ENCODE results near the gene ZP4. TPM values are rescaled to one million over a fixed set of nuclear protein-coding genes. Genes with fewer than 3 reads are reported as not detected.

Gene ZP4
- total and polyA plus RNA-seq, 2 of the 13 experiments (the other 11 are each of a cell fraction or from before 2014, with no cell fraction given), result not detected

DNA sequence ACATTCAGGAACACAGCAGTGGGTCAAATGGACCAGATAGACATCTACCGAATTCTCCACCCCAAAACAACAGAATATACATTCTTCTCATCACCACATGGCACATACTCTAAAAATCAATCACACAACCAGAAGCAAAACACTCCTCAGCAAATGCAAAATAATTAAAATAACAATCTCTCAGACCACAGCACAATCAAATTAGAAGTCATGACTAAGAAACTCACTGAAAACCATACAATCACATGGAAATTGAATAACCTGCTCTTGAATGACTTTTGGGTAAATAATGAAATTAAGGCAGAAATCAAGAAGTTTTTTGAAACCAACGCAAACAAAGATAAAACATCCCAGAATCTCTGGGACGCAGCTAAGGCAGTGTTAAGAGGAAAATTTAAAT is 49.2 kb downstream of the ZP4 start:
- no peak for DNase-seq (ENCODE audit: low spot score)
- Histone ChIP-seq H3K9me3 (ENCODE audit: low read length) (peaks cover 5% of the 10 kb centered on the region), H3K4me1 (ENCODE audit: insufficient read depth, low read length) (no peaks in the 10 kb centered on the region), H3K9ac (ENCODE audit: insufficient read depth, low read depth, low read length) (no peak overlapping the region), H3K27ac (ENCODE audit: extremely low read length, insufficient read depth, low read length) (no peak overlapping the region), H3K27me3 (ENCODE audit: control insufficient read depth in 1 of 2, insufficient read depth in 2 of 2, low read length in 2 of 2) (no peaks in the 10 kb centered on the region), H4K20me1 (ENCODE audit: insufficient read depth, low read length) (no peaks in the 10 kb centered on the region), H3K36me3 (replicated peaks in 1 of 2; ENCODE audit: control insufficient read depth in 1 of 2, insufficient read depth in 2 of 2, low read length in 2 of 2) (no peaks in the 10 kb centered on the region), H2AFZ (ENCODE audit: low read length) (no peak overlapping the region), H3K4me3 (replicated peaks in 1 of 3; ENCODE audit: insufficient read depth in 1 of 3, low read depth in 2 of 3, low read length in 3 of 3) (no peak overlapping the region), H3K79me2 (ENCODE audit: insufficient read depth, low read length) (no peaks in the 10 kb centered on the region), H3K4me2 (ENCODE audit: low read depth, low read length) (no peak overlapping the region)
- ChIA-PET POLR2A (no interaction called here), CTCF (ENCODE audit: low intra/inter-chr PET ratio, low total read pairs) (no interaction called here)
- in situ Hi-C loops (cut with HindIII; ENCODE audit: extremely low pct_ligation_motif_present, low pct_unique_long_range_greater_than_20kb) (no loop called here), intact Hi-C loops (cut with micrococcal nuclease; ENCODE audit: unreplicated experiment) (no loop called here)
- TF ChIP-seq, protein P1, sequence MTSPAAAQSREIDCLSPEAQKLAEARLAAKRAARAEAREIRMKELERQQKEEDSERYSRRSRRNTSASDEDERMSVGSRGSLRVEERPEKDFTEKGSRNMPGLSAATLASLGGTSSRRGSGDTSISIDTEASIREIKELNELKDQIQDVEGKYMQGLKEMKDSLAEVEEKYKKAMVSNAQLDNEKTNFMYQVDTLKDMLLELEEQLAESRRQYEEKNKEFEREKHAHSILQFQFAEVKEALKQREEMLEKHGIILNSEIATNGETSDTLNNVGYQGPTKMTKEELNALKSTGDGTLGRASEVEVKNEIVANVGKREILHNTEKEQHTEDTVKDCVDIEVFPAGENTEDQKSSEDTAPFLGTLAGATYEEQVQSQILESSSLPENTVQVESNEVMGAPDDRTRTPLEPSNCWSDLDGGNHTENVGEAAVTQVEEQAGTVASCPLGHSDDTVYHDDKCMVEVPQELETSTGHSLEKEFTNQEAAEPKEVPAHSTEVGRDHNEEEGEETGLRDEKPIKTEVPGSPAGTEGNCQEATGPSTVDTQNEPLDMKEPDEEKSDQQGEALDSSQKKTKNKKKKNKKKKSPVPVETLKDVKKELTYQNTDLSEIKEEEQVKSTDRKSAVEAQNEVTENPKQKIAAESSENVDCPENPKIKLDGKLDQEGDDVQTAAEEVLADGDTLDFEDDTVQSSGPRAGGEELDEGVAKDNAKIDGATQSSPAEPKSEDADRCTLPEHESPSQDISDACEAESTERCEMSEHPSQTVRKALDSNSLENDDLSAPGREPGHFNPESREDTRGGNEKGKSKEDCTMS (CRISPR knock-in tag; conservative IDR thresholded peaks at IDR 0.05), result no peak
- TF ChIP-seq RFXANK (CRISPR knock-in tag; IDR thresholded peaks at IDR 0.05) (no peak), ZNF264 (CRISPR knock-in tag; IDR thresholded peaks at IDR 0.05) (no peak), ZNF780A (CRISPR knock-in tag; IDR thresholded peaks at IDR 0.05) (no peak), NCOA1 (CRISPR knock-in tag; IDR thresholded peaks at IDR 0.05) (no peak), ZNF501 (CRISPR knock-in tag; IDR thresholded peaks at IDR 0.05) (no peak)
- TF ChIP-seq, protein P2, sequence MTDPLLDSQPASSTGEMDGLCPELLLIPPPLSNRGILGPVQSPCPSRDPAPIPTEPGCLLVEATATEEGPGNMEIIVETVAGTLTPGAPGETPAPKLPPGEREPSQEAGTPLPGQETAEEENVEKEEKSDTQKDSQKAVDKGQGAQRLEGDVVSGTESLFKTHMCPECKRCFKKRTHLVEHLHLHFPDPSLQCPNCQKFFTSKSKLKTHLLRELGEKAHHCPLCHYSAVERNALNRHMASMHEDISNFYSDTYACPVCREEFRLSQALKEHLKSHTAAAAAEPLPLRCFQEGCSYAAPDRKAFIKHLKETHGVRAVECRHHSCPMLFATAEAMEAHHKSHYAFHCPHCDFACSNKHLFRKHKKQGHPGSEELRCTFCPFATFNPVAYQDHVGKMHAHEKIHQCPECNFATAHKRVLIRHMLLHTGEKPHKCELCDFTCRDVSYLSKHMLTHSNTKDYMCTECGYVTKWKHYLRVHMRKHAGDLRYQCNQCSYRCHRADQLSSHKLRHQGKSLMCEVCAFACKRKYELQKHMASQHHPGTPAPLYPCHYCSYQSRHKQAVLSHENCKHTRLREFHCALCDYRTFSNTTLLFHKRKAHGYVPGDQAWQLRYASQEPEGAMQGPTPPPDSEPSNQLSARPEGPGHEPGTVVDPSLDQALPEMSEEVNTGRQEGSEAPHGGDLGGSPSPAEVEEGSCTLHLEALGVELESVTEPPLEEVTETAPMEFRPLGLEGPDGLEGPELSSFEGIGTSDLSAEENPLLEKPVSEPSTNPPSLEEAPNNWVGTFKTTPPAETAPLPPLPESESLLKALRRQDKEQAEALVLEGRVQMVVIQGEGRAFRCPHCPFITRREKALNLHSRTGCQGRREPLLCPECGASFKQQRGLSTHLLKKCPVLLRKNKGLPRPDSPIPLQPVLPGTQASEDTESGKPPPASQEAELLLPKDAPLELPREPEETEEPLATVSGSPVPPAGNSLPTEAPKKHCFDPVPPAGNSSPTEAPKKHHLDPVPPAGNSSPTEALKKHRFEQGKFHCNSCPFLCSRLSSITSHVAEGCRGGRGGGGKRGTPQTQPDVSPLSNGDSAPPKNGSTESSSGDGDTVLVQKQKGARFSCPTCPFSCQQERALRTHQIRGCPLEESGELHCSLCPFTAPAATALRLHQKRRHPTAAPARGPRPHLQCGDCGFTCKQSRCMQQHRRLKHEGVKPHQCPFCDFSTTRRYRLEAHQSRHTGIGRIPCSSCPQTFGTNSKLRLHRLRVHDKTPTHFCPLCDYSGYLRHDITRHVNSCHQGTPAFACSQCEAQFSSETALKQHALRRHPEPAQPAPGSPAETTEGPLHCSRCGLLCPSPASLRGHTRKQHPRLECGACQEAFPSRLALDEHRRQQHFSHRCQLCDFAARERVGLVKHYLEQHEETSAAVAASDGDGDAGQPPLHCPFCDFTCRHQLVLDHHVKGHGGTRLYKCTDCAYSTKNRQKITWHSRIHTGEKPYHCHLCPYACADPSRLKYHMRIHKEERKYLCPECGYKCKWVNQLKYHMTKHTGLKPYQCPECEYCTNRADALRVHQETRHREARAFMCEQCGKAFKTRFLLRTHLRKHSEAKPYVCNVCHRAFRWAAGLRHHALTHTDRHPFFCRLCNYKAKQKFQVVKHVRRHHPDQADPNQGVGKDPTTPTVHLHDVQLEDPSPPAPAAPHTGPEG (CRISPR knock-in tag; IDR thresholded peaks at IDR 0.05), result no peak
- FAIRE-seq, result no peak
- WGBS (ENCODE audit: low lambda C conversion rate), result 2% methylated on average over 3 of the region's 3 CpGs
- no peak for ATAC-seq
- BruUV-seq (replicated peaks), result no TSS peak

All from HepG2 (cell line).